GM12865 (cell line): ENCODE measurements around the gene TRIM74.
A peak's percentile ranks its signal among the peaks of the same experiment; 100 is the strongest.
"Not testable (repeated sequence)": the region's sequence is repeated elsewhere in the genome, so short reads cannot be mapped to it uniquely, and the experiment has no call there.

Experiments
- DNase-seq: peaks from one replicate; pipeline ENCODE4 v3.0.0; 2010; ENCODE audit warnings: low read depth
- H3K4me3 ChIP-seq: 2 replicates; pipeline ENCODE4 v1.5.1; 2011; ENCODE audit warnings: mild to moderate bottlenecking, low read depth, low read length, control low read depth

The TRIM74 gene

GRCh38 chr7:72968980-72969516 lies at the start of gene TRIM74:
Gene TRIM74, minus strand, starts transcription at chr7:72969466. Its CDS starts 3,309 bp downstream, at chr7:72966157.
- not testable (repeated sequence) for DNase-seq, H3K4me3 ChIP-seq

GRCh38 chr7:73006491-73006890 lies 37.2 kb upstream of the TRIM74 start:
- DNase-seq: not testable (repeated sequence)
- H3K4me3 ChIP-seq: peak overlapping the region; percentile 67

- peak overlapping the region; percentile 60 for H3K4me3 ChIP-seq
- DNase-seq: peak; percentile 93
Measured at GRCh38 chr7:73005693-73006447, 36.6 kb upstream of the TRIM74 start.

- H3K4me3 ChIP-seq: peak overlapping the region; percentile 60
- not testable (repeated sequence) for DNase-seq
Measured at GRCh38 chr7:73005356-73005692, 36.1 kb upstream of the TRIM74 start.

GRCh38 chr7:72997887-72998468 lies 28.7 kb upstream of the TRIM74 start:
- H3K4me3 ChIP-seq, DNase-seq: not testable (repeated sequence)

GRCh38 chr7:72997447-72997846 lies 28.2 kb upstream of the TRIM74 start:
- DNase-seq, H3K4me3 ChIP-seq: not testable (repeated sequence)

- not testable (repeated sequence) for DNase-seq, H3K4me3 ChIP-seq
Measured at GRCh38 chr7:72995484-72995883, 26.2 kb upstream of the TRIM74 start.

GRCh38 chr7:72990146-72990913 lies 21.1 kb upstream of the TRIM74 start:
- H3K4me3 ChIP-seq, DNase-seq: not testable (repeated sequence)

- DNase-seq, H3K4me3 ChIP-seq: not testable (repeated sequence)
Measured at GRCh38 chr7:72982084-72982483, 12.8 kb upstream of the TRIM74 start.

GRCh38 chr7:72980382-72980781 lies 11.1 kb upstream of the TRIM74 start:
- DNase-seq, H3K4me3 ChIP-seq: not testable (repeated sequence)

- H3K4me3 ChIP-seq, DNase-seq: not testable (repeated sequence)
Measured at GRCh38 chr7:72976434-72976833, 7.2 kb upstream of the TRIM74 start.

GRCh38 chr7:72975656-72976286 lies 6.5 kb upstream of the TRIM74 start:
- not testable (repeated sequence) for H3K4me3 ChIP-seq
- peak; percentile 0 for DNase-seq

- not testable (repeated sequence) for DNase-seq, H3K4me3 ChIP-seq
Measured at GRCh38 chr7:72974781-72975180, 5.5 kb upstream of the TRIM74 start.

GRCh38 chr7:72971505-72971904 lies 2.2 kb upstream of the TRIM74 start:
- not testable (repeated sequence) for DNase-seq, H3K4me3 ChIP-seq

- DNase-seq, H3K4me3 ChIP-seq: not testable (repeated sequence)
Measured at GRCh38 chr7:72969688-72970087, 422 bp upstream of the TRIM74 start.

GRCh38 chr7:72966892-72967291 lies 2.4 kb downstream of the TRIM74 start:
- H3K4me3 ChIP-seq, DNase-seq: not testable (repeated sequence)

GRCh38 chr7:72965186-72965975 lies 3.9 kb downstream of the TRIM74 start:
- H3K4me3 ChIP-seq, DNase-seq: not testable (repeated sequence)

GRCh38 chr7:72963056-72963455 lies 6.2 kb downstream of the TRIM74 start:
- DNase-seq, H3K4me3 ChIP-seq: not testable (repeated sequence)

- H3K4me3 ChIP-seq, DNase-seq: not testable (repeated sequence)
Measured at GRCh38 chr7:72961346-72961650, 8.0 kb downstream of the TRIM74 start.
